CD14-positive monocyte (primary cell): ENCODE measurements around the gene PARK7. TPM values are rescaled to one million over a fixed set of nuclear protein-coding genes. Genes with fewer than 3 reads are reported as not detected.

Experiments used
- DNase-seq, 3 donors: peaks; one replicate each; pipeline ENCODE4 v3.0.0-alpha.2; 2011 to 2022
- H2AFZ ChIP-seq: 2 replicates; pipeline ENCODE4 v1.6.0; 2012; ENCODE audit warnings: mild to moderate bottlenecking, low read depth, low read length, inconsistent platforms; ENCODE audit not compliant: insufficient read depth, poor library complexity, severe bottlenecking
- H3K27ac ChIP-seq, 2 donors: 1 replicate in 1 of 2; 2 replicates in 1 of 2; pipeline ENCODE4 v1.5.1; 2012 to 2013; ENCODE audit warnings: low read length in 2 of 2, control low read depth in 1 of 2, inconsistent platforms in 1 of 2, low read depth in 1 of 2, mild to moderate bottlenecking in 1 of 2
- H3K27me3 ChIP-seq, 2 donors: one replicate each; pipeline versions ENCODE4 v1.6.0 to v1.6.1; 2011 to 2013; ENCODE audit warnings: low read length in 2 of 2; ENCODE audit not compliant: control insufficient read depth in 2 of 2, insufficient read depth in 2 of 2
- H3K36me3 ChIP-seq, 2 donors: replicated peaks in 1 of 2; 1 replicate in 1 of 2; 2 replicates in 1 of 2; pipeline versions ENCODE4 v1.5.1 to v1.6.1; 2012 to 2013; ENCODE audit warnings: low read length in 2 of 2, control low read depth in 1 of 2, inconsistent platforms in 1 of 2, mild to moderate bottlenecking in 1 of 2; ENCODE audit not compliant: insufficient read depth in 2 of 2, control insufficient read depth in 1 of 2
- H3K4me1 ChIP-seq, 2 donors: 1 replicate in 1 of 2; 2 replicates in 1 of 2; pipeline versions ENCODE4 v1.5.1 to v1.6.1; 2012 to 2013; ENCODE audit warnings: low read length in 2 of 2, control low read depth in 1 of 2, inconsistent platforms in 1 of 2, mild to moderate bottlenecking in 1 of 2, moderate library complexity in 1 of 2; ENCODE audit not compliant: insufficient read depth in 2 of 2, control insufficient read depth in 1 of 2
- H3K4me2 ChIP-seq: replicated peaks from 2 replicates; pipeline ENCODE3; 2012; ENCODE audit warnings: low read length, moderate library complexity, mild to moderate bottlenecking; ENCODE audit not compliant: poor library complexity, severe bottlenecking; ENCODE audit errors: extremely low read depth
- H3K4me3 ChIP-seq, 3 experiments: fragments of 200-600 bp in 1 of 3; sonication (generic) in 1 of 3; replicated peaks in 1 of 3; 1 replicate in 2 of 3; 2 replicates in 1 of 3; pipeline ENCODE4 v1.5.1; 2011 to 2013; ENCODE audit warnings: low read length in 3 of 3, mild to moderate bottlenecking in 3 of 3, control low read depth in 2 of 3, low read depth in 2 of 3, inconsistent platforms in 1 of 3, moderate library complexity in 1 of 3
- H3K79me2 ChIP-seq: 2 replicates; pipeline ENCODE4 v1.6.0; 2012; ENCODE audit warnings: mild to moderate bottlenecking, control low read depth, inconsistent platforms, low read length, moderate library complexity; ENCODE audit not compliant: insufficient read depth
- H3K9ac ChIP-seq: 2 replicates; pipeline ENCODE4 v1.6.0; 2017; ENCODE audit warnings: low read length, mild to moderate bottlenecking; ENCODE audit not compliant: insufficient read depth, poor library complexity, severe bottlenecking
- H3K9me3 ChIP-seq, 2 donors: replicated peaks in 1 of 2; 1 replicate in 1 of 2; 2 replicates in 1 of 2; pipeline versions ENCODE4 v1.5.1 to v1.6.1; 2012 to 2013; ENCODE audit warnings: low read length in 2 of 2, control low read depth in 1 of 2; ENCODE audit not compliant: control insufficient read depth in 1 of 2, insufficient read depth in 1 of 2
- H4K20me1 ChIP-seq: 2 replicates; pipeline ENCODE4 v1.6.0; 2012; ENCODE audit warnings: mild to moderate bottlenecking, low read length, control low read depth, moderate library complexity; ENCODE audit not compliant: insufficient read depth
- H3K27ac Mint-ChIP-seq, 7 donors: one replicate each; pipeline ENCODE4 v1.8.0; 2020; ENCODE audit warnings: mild to moderate bottlenecking in 7 of 7, mixed read lengths in 7 of 7, moderate library complexity in 6 of 7, inconsistent platforms in 2 of 7
- H3K27me3 Mint-ChIP-seq, 3 donors: one replicate each; pipeline ENCODE4 v1.8.0; 2021 to 2022; ENCODE audit warnings: low read depth in 3 of 3, mild to moderate bottlenecking in 3 of 3, mixed read lengths in 3 of 3, moderate library complexity in 3 of 3, inconsistent platforms in 1 of 3
- H3K36me3 Mint-ChIP-seq, 2 donors: one replicate each; pipeline ENCODE4 v1.8.0; 2020; ENCODE audit warnings: mixed read lengths in 2 of 2, inconsistent platforms in 1 of 2, mild to moderate bottlenecking in 1 of 2
- H3K4me1 Mint-ChIP-seq: one replicate; pipeline ENCODE4 v1.8.0; 2020; ENCODE audit warnings: mild to moderate bottlenecking, mixed read lengths
- H3K4me3 Mint-ChIP-seq, 2 donors: one replicate each; pipeline ENCODE4 v1.8.0; 2020; ENCODE audit warnings: mild to moderate bottlenecking in 2 of 2, mixed read lengths in 2 of 2, moderate library complexity in 1 of 2
- H3K9me3 Mint-ChIP-seq, 7 donors: one replicate each; pipeline ENCODE4 v1.8.0; 2020 to 2022; ENCODE audit warnings: mixed read lengths in 7 of 7, mild to moderate bottlenecking in 6 of 7, moderate library complexity in 6 of 7, inconsistent platforms in 2 of 7
- CTCF ChIP-seq: fragments of 200-600 bp; IDR thresholded peaks from one replicate; pipeline ENCODE4 v1.8.0; 2022; ENCODE audit warnings: antibody characterized with exemption, mild to moderate bottlenecking
- WGBS: methylation state at CpG from one replicate; pipeline ENCODE4 v1.1.5; 2013; ENCODE audit warnings: missing lambda C conversion rate; ENCODE audit not compliant: insufficient coverage; 5-methylcytosine and 5-hydroxymethylcytosine counted together
- intact Hi-C, 2 donors: fragments of 100-400 bp; cut with micrococcal nuclease; formaldehyde crosslinking; loops; one replicate each; pipeline versions ENCODE4 v1.15.0 to v1.15.1; 2023
- polyA plus RNA-seq, 3 donors: library from polyadenylated mRNA; depleted of rRNA in 1 of 3; unstranded in 2 of 3; stranded (reverse) in 1 of 3; fragments of 300-500 nt in 2 of 3; fragments of >200 nt in 1 of 3; fragmentation: Illumina TruSeq in 2 of 3; gene quantifications; 1 replicate in 2 of 3; 2 replicates in 1 of 3; pipeline ENCODE4 v1.2.3, GENCODE V29; 2012 to 2021

PARK7 gene
- polyA plus RNA-seq, 3 donors: 116 to 391 (median 353) TPM

GRCh38 chr1:7941437-7941793 is 20.1 kb upstream of the PARK7 start:
- peak overlapping the region; percentile 73 to 94 for H3K4me3 Mint-ChIP-seq
- Histone ChIP-seq H3K9me3 (no peaks in the 10 kb centered on the region), H3K4me2 (peak overlapping the region; percentile 68), H4K20me1 (no peaks in the 10 kb centered on the region), H3K4me3 (peak overlapping the region in 1 of 3 experiments; percentile 66), H3K79me2 (no peaks in the 10 kb centered on the region), H2AFZ (peak overlapping the region; percentile 14), H3K9ac (peak overlapping the region; percentile 41), H3K36me3 (no peaks in the 10 kb centered on the region), H3K27ac (peak overlapping the region; percentile 87 to 93), H3K4me1 (peaks cover 61 to 65% of the 10 kb centered on the region in 2 donors), H3K27me3 (no peaks in the 10 kb centered on the region)
- H3K36me3 Mint-ChIP-seq: peaks cover 2 to 3% of the 10 kb centered on the region in 2 donors
- peaks cover 0 to 5% (median 0%) of the 10 kb centered on the region in 7 donors for H3K9me3 Mint-ChIP-seq
- H3K4me1 Mint-ChIP-seq: peaks cover 70% of the 10 kb centered on the region
- peak in 2 of 3 donors; percentile 53 to 79 for DNase-seq
- H3K27me3 Mint-ChIP-seq: peaks cover 2% of the 10 kb centered on the region in 3 donors
- intact Hi-C loops: no loop called here
- peak overlapping the region; percentile 90 to 97 (median 93) for H3K27ac Mint-ChIP-seq
- WGBS: 92% methylated on average over 2 of the region's 9 CpGs
- no peak for TF ChIP-seq CTCF

GRCh38 chr1:7942214-7942921 is 19.1 kb upstream of the PARK7 start:
- H3K4me1 Mint-ChIP-seq: peaks cover 69% of the 10 kb centered on the region
- no peaks in the 10 kb centered on the region for H3K9me3 ChIP-seq
- peak overlapping the region in 2 of 3 experiments; percentile 25 to 66 for H3K4me3 ChIP-seq
- WGBS: 0% methylated on average over 26 of the region's 40 CpGs
- peaks cover 61 to 65% of the 10 kb centered on the region in 2 donors for H3K4me1 ChIP-seq
- peak overlapping the region; percentile 87 to 93 for H3K27ac ChIP-seq
- H3K27me3 Mint-ChIP-seq: peaks cover 2% of the 10 kb centered on the region in 3 donors
- H3K4me3 Mint-ChIP-seq: peak overlapping the region; percentile 73 to 94
- no peaks in the 10 kb centered on the region for H3K36me3 ChIP-seq
- H3K27ac Mint-ChIP-seq: peak overlapping the region; percentile 90 to 97 (median 93)
- TF ChIP-seq CTCF: no peak
- intact Hi-C loops: no loop called here
- peaks cover 0 to 5% (median 0%) of the 10 kb centered on the region in 7 donors for H3K9me3 Mint-ChIP-seq
- H4K20me1 ChIP-seq: no peaks in the 10 kb centered on the region
- peak overlapping the region; percentile 68 for H3K4me2 ChIP-seq
- H3K9ac ChIP-seq: peak overlapping the region; percentile 37
- H3K79me2 ChIP-seq: no peaks in the 10 kb centered on the region
- peak; percentile 72 to 91 (median 78) for DNase-seq
- no peaks in the 10 kb centered on the region for H3K27me3 ChIP-seq
- H3K36me3 Mint-ChIP-seq: peaks cover 2 to 3% of the 10 kb centered on the region in 2 donors
- H2AFZ ChIP-seq: peak overlapping the region; percentile 33
